Liver (tissue), 9 donors: ENCODE data around the gene COX5A. TPM values are rescaled to one million over a fixed set of nuclear protein-coding genes. Genes with fewer than 3 reads are reported as not detected.

ENCODE experiments used
- DNase-seq: peaks from one replicate; pipeline ENCODE4 v3.0.0-alpha.2; 2017; ENCODE audit warnings: low spot score
- H3K27ac ChIP-seq, 2 donors: one replicate each; pipeline ENCODE4 v1.7.0; 2013; ENCODE audit warnings: inconsistent platforms in 2 of 2, low read length in 2 of 2, control low read depth in 1 of 2, low read depth in 1 of 2, mild to moderate bottlenecking in 1 of 2
- H3K27me3 ChIP-seq, 4 donors: one replicate each; pipeline versions ENCODE4 v1.6.1 to v1.7.0; 2013; ENCODE audit warnings: low read length in 3 of 4, inconsistent platforms in 1 of 4, mild to moderate bottlenecking in 1 of 4, moderate library complexity in 1 of 4; ENCODE audit not compliant: control insufficient read depth in 4 of 4, insufficient read depth in 4 of 4
- H3K36me3 ChIP-seq, 4 donors: one replicate each; pipeline versions ENCODE4 v1.6.1 to v1.7.0; 2013; ENCODE audit warnings: low read length in 3 of 4, mild to moderate bottlenecking in 3 of 4, low read depth in 1 of 4, moderate library complexity in 1 of 4; ENCODE audit not compliant: control insufficient read depth in 4 of 4, insufficient read depth in 3 of 4
- H3K4me1 ChIP-seq, 4 donors: one replicate each; pipeline versions ENCODE4 v1.6.1 to v1.7.0; 2013; ENCODE audit warnings: low read length in 3 of 4, mild to moderate bottlenecking in 3 of 4, moderate library complexity in 1 of 4; ENCODE audit not compliant: control insufficient read depth in 4 of 4, insufficient read depth in 4 of 4
- H3K4me3 ChIP-seq, 3 donors: one replicate each; pipeline versions ENCODE4 v1.6.1 to v1.7.0; 2013; ENCODE audit warnings: low read length in 3 of 3, control low read depth in 1 of 3, low read depth in 1 of 3, mild to moderate bottlenecking in 1 of 3
- H3K9ac ChIP-seq, 2 donors: one replicate each; pipeline ENCODE4 v1.7.0; 2013; ENCODE audit warnings: low read length in 2 of 2, mild to moderate bottlenecking in 2 of 2, moderate library complexity in 2 of 2, control low read depth in 1 of 2, low read depth in 1 of 2
- H3K9me3 ChIP-seq, 4 donors: one replicate each; pipeline versions ENCODE4 v1.6.1 to v1.7.0; 2013; ENCODE audit warnings: low read length in 3 of 4; ENCODE audit not compliant: control insufficient read depth in 4 of 4
- EGR1 ChIP-seq, 2 donors: IDR thresholded peaks; 2 replicates each; pipeline ENCODE4 v1.6.1; 2016 to 2018; ENCODE audit warnings: antibody characterized with exemption in 2 of 2, low read depth in 2 of 2
- FOXA1 ChIP-seq: IDR thresholded peaks from 2 replicates; pipeline ENCODE4 v1.6.1; 2016; ENCODE audit warnings: antibody characterized with exemption
- FOXA2 ChIP-seq: IDR thresholded peaks from 2 replicates; pipeline ENCODE4 v1.6.1; 2016; ENCODE audit warnings: antibody characterized with exemption
- GABPA ChIP-seq, 2 donors: IDR thresholded peaks in 1 of 2; conservative IDR thresholded peaks in 1 of 2; 2 replicates each; pipeline ENCODE4 v1.6.1; 2016; ENCODE audit warnings: antibody characterized with exemption in 2 of 2, mild to moderate bottlenecking in 1 of 2, moderate library complexity in 1 of 2
- HNF4A ChIP-seq, 2 donors: conservative IDR thresholded peaks; 2 replicates each; pipeline ENCODE4 v1.6.1; 2016; ENCODE audit warnings: antibody characterized with exemption in 2 of 2, mild to moderate bottlenecking in 2 of 2
- HNF4G ChIP-seq: IDR thresholded peaks from 2 replicates; pipeline ENCODE4 v1.6.1; 2016; ENCODE audit warnings: antibody characterized with exemption
- JUND ChIP-seq, 2 donors: IDR thresholded peaks; 2 replicates each; pipeline ENCODE4 v1.6.1; 2016; ENCODE audit warnings: antibody characterized with exemption in 2 of 2
- NR2F2 ChIP-seq: IDR thresholded peaks from 2 replicates; pipeline ENCODE4 v1.6.1; 2016; ENCODE audit warnings: antibody characterized with exemption
- RAD21 ChIP-seq, 2 donors: IDR thresholded peaks; 2 replicates each; pipeline ENCODE4 v1.6.1; 2016; ENCODE audit warnings: antibody characterized with exemption in 2 of 2, mild to moderate bottlenecking in 2 of 2
- RXRA ChIP-seq, 2 donors: IDR thresholded peaks; 2 replicates each; pipeline ENCODE4 v1.6.1; 2017 to 2018; ENCODE audit warnings: antibody characterized with exemption in 2 of 2, mild to moderate bottlenecking in 1 of 2
- SP1 ChIP-seq: IDR thresholded peaks from 2 replicates; pipeline ENCODE4 v1.6.1; 2018; ENCODE audit warnings: antibody characterized with exemption, mild to moderate bottlenecking
- TAF1 ChIP-seq: conservative IDR thresholded peaks from 2 replicates; pipeline ENCODE4 v1.6.1; 2016; ENCODE audit warnings: antibody characterized with exemption, mild to moderate bottlenecking
- YY1 ChIP-seq: IDR thresholded peaks from 2 replicates; pipeline ENCODE4 v1.6.1; 2016; ENCODE audit warnings: antibody characterized with exemption, mild to moderate bottlenecking
- WGBS: extraction: QIAGEN DNeasy Blood & Tissue Kit; methylation state at CpG from one replicate; pipeline ENCODE4 v1.1.7; 2013; 5-methylcytosine and 5-hydroxymethylcytosine counted together
- polyA plus RNA-seq, 2 donors: library from polyadenylated mRNA; stranded (reverse) in 1 of 2; unstranded in 1 of 2; fragments of 200-250 nt in 1 of 2; fragments of >200 nt in 1 of 2; fragmentation: Nextera tagmentation in 1 of 2; extraction: Ambion mirVana in 1 of 2; gene quantifications; one replicate each; pipeline versions ENCODE4 v1.2.1 to v1.2.3, GENCODE V29; 2013 to 2015
- total RNA-seq, 2 donors: library from RNA; depleted of rRNA; stranded (reverse); fragments of >200 nt; gene quantifications; one replicate each; pipeline ENCODE4 v1.2.3, GENCODE V29; 2014
- TF ChIP-seq, protein P1 (sequence below): IDR thresholded peaks from 2 replicates; pipeline ENCODE4 v1.6.1; 2016; ENCODE audit warnings: antibody characterized with exemption
- TF ChIP-seq, protein P2 (sequence below): fragments of 150-350 bp; IDR thresholded peaks from 2 replicates; pipeline ENCODE4 v1.5.1; 2017; ENCODE audit warnings: improper control_type of control experiment, low read depth, low read length; ENCODE audit not compliant: missing input control
- TF ChIP-seq, protein P3 (sequence below): IDR thresholded peaks from 2 replicates; pipeline ENCODE4 v1.6.1; 2016; ENCODE audit warnings: antibody characterized with exemption
- TF ChIP-seq, protein P4 (sequence below): IDR thresholded peaks from 2 replicates; pipeline ENCODE4 v1.6.1; 2016; ENCODE audit warnings: antibody characterized with exemption
- TF ChIP-seq, protein P5 (sequence below): IDR thresholded peaks from 2 replicates; pipeline ENCODE4 v1.6.1; 2016; ENCODE audit warnings: antibody characterized with exemption, mild to moderate bottlenecking
- donor health status: healthy.
- donor health status: healthy.
- donor health status: healthy.
- donor health status: healthy.
- donor health status: healthy.

COX5A gene
- total and polyA plus RNA-seq, 4 donors = 47.9 to 374 (median 190) TPM

DNA sequence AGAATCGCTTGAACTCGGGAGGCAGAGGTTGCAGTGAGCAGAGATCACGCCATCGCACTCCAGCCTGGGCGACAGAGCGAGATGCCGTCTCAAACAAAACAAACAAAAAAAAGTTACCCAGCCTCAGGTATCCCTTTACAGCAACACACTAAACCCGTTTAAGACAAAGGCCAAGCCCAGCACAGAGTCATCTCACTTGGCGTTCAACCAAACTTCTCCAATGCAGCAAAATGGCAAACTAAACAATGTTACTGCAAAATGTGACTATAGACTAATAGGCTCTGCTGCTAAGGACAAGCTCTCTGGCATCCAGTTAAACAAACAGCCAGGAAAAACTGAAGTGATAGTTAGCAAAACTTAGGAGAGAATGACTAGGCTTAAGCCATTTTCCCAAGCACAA, 24.8 kb downstream of the COX5A start:
- TF ChIP-seq RAD21 (IDR thresholded peaks at IDR 0.05) = no peak
- no peak for TF ChIP-seq SP1
- TF ChIP-seq, protein P1, sequence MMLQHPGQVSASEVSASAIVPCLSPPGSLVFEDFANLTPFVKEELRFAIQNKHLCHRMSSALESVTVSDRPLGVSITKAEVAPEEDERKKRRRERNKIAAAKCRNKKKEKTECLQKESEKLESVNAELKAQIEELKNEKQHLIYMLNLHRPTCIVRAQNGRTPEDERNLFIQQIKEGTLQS = no peak
- TF ChIP-seq, protein P2, sequence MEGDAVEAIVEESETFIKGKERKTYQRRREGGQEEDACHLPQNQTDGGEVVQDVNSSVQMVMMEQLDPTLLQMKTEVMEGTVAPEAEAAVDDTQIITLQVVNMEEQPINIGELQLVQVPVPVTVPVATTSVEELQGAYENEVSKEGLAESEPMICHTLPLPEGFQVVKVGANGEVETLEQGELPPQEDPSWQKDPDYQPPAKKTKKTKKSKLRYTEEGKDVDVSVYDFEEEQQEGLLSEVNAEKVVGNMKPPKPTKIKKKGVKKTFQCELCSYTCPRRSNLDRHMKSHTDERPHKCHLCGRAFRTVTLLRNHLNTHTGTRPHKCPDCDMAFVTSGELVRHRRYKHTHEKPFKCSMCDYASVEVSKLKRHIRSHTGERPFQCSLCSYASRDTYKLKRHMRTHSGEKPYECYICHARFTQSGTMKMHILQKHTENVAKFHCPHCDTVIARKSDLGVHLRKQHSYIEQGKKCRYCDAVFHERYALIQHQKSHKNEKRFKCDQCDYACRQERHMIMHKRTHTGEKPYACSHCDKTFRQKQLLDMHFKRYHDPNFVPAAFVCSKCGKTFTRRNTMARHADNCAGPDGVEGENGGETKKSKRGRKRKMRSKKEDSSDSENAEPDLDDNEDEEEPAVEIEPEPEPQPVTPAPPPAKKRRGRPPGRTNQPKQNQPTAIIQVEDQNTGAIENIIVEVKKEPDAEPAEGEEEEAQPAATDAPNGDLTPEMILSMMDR = no peak
- no peak for TF ChIP-seq NR2F2
- TF ChIP-seq HNF4A (conservative IDR thresholded peaks at IDR 0.05) = no peak
- TF ChIP-seq, protein P3, sequence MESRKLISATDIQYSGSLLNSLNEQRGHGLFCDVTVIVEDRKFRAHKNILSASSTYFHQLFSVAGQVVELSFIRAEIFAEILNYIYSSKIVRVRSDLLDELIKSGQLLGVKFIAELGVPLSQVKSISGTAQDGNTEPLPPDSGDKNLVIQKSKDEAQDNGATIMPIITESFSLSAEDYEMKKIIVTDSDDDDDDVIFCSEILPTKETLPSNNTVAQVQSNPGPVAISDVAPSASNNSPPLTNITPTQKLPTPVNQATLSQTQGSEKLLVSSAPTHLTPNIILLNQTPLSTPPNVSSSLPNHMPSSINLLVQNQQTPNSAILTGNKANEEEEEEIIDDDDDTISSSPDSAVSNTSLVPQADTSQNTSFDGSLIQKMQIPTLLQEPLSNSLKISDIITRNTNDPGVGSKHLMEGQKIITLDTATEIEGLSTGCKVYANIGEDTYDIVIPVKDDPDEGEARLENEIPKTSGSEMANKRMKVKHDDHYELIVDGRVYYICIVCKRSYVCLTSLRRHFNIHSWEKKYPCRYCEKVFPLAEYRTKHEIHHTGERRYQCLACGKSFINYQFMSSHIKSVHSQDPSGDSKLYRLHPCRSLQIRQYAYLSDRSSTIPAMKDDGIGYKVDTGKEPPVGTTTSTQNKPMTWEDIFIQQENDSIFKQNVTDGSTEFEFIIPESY = no peak
- Histone ChIP-seq H3K4me1 (no peaks in the 10 kb centered on the region), H3K36me3 (peaks cover 14 to 31% (median 20%) of the 10 kb centered on the region in 4 donors), H3K9me3 (no peaks in the 10 kb centered on the region), H3K27me3 (no peaks in the 10 kb centered on the region), H3K4me3 (no peak overlapping the region), H3K27ac (no peak overlapping the region), H3K9ac (no peak overlapping the region)
- 93% methylated on average over 9 of the region's 9 CpGs for WGBS
- no peak for DNase-seq

DNA sequence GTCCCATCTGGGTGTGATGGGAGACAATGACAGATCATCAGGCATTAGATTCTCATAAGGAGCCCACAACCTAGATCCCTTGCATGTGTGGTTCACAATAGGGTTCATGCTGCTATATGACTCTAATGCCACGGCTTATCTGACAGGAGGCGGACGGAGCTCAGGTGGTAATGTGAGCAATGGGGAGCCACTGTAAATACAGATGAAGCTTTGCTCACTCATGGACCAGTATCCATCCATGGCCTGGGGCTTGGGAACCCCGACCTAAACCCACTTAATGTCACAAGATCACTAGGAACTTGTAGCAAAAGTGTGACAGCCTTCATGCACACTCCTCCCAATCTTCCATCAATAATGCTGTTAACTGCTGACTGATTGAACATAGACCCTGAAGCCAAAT, 29.2 kb downstream of the COX5A start:
- TF ChIP-seq, protein P2 = no peak
- no peak for TF ChIP-seq FOXA2
- TF ChIP-seq RAD21 (IDR thresholded peaks at IDR 0.05) = no peak
- TF ChIP-seq RXRA (IDR thresholded peaks at IDR 0.05) = no peak
- no peak for TF ChIP-seq HNF4G
- TF ChIP-seq, protein P4, sequence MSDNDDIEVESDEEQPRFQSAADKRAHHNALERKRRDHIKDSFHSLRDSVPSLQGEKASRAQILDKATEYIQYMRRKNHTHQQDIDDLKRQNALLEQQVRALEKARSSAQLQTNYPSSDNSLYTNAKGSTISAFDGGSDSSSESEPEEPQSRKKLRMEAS = no peak
- TF ChIP-seq, protein P1 = no peak
- no peak for TF ChIP-seq YY1
- TF ChIP-seq SP1 = no peak
- TF ChIP-seq HNF4A (conservative IDR thresholded peaks at IDR 0.05) = no peak
- TF ChIP-seq, protein P3 = no peak
- TF ChIP-seq TAF1 = no peak
- TF ChIP-seq, protein P5, sequence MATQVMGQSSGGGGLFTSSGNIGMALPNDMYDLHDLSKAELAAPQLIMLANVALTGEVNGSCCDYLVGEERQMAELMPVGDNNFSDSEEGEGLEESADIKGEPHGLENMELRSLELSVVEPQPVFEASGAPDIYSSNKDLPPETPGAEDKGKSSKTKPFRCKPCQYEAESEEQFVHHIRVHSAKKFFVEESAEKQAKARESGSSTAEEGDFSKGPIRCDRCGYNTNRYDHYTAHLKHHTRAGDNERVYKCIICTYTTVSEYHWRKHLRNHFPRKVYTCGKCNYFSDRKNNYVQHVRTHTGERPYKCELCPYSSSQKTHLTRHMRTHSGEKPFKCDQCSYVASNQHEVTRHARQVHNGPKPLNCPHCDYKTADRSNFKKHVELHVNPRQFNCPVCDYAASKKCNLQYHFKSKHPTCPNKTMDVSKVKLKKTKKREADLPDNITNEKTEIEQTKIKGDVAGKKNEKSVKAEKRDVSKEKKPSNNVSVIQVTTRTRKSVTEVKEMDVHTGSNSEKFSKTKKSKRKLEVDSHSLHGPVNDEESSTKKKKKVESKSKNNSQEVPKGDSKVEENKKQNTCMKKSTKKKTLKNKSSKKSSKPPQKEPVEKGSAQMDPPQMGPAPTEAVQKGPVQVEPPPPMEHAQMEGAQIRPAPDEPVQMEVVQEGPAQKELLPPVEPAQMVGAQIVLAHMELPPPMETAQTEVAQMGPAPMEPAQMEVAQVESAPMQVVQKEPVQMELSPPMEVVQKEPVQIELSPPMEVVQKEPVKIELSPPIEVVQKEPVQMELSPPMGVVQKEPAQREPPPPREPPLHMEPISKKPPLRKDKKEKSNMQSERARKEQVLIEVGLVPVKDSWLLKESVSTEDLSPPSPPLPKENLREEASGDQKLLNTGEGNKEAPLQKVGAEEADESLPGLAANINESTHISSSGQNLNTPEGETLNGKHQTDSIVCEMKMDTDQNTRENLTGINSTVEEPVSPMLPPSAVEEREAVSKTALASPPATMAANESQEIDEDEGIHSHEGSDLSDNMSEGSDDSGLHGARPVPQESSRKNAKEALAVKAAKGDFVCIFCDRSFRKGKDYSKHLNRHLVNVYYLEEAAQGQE = no peak
- no peak for TF ChIP-seq EGR1 (IDR thresholded peaks at IDR 0.05; ENCODE audit: low read depth in 2 of 2)
- TF ChIP-seq FOXA1 = no peak
- TF ChIP-seq NR2F2 = no peak
- TF ChIP-seq GABPA (IDR thresholded peaks at IDR 0.05 in 1 of 2, conservative IDR thresholded peaks at IDR 0.05 in 1 of 2) = no peak
- no peak for TF ChIP-seq JUND (IDR thresholded peaks at IDR 0.05)
- H3K36me3 ChIP-seq = peaks cover 3 to 15% (median 10%) of the 10 kb centered on the region in 4 donors
- no peak overlapping the region for H3K27ac ChIP-seq
- peaks cover 3 to 19% (median 17%) of the 10 kb centered on the region in 4 donors for H3K4me1 ChIP-seq
- H3K9me3 ChIP-seq = no peaks in the 10 kb centered on the region
- WGBS = 96% methylated on average over 4 of the region's 4 CpGs
- DNase-seq = no peak
- H3K27me3 ChIP-seq = no peaks in the 10 kb centered on the region
- H3K4me3 ChIP-seq = no peak overlapping the region
- no peak overlapping the region for H3K9ac ChIP-seq
